ENCODE measurements around the gene DHRSX. TPM values are rescaled to one million over a fixed set of nuclear protein-coding genes. Genes with fewer than 3 reads are reported as not detected.
A peak's percentile ranks its signal among the peaks of the same experiment; 100 is the strongest.
"Not testable (repeated sequence)": the region's sequence is repeated elsewhere in the genome, so short reads cannot be mapped to it uniquely, and the experiment has no call there.

DHRSX gene
- total and polyA plus RNA-seq, 12 donors: 6.4 to 68.6 (median 27.7) TPM

GRCh38 chrX:2474280-2474962 is 26.4 kb downstream of the DHRSX start:
- DNase-seq: peak in 1 of 7 donors; percentile 38
- TF ChIP-seq POLR2A (IDR thresholded peaks at IDR 0.05): no peak
- no peak for TF ChIP-seq CTCF (IDR thresholded peaks at IDR 0.05)
- Histone ChIP-seq H3K4me3 (no peak overlapping the region), H3K9me3 (replicated peaks in 1 of 3) (no peaks in the 10 kb centered on the region), H3K27me3 (no peaks in the 10 kb centered on the region), H3K4me1 (replicated peaks in 1 of 2) (no peaks in the 10 kb centered on the region), H3K27ac (no peak overlapping the region), H3K36me3 (replicated peaks in 1 of 2) (no peaks in the 10 kb centered on the region)
- intact Hi-C loops (cut with DNase I): no loop called here
- 79 to 94% (median 85%) methylated on average over 18 to 20 of the region's 20 CpGs for WGBS, 4 donors

- H3K4me1 ChIP-seq (replicated peaks in 1 of 2); H3K27ac ChIP-seq; H3K9me3 ChIP-seq (replicated peaks in 1 of 3); H3K36me3 ChIP-seq (replicated peaks in 1 of 2); intact Hi-C loops (cut with DNase I); H3K27me3 ChIP-seq; H3K4me3 ChIP-seq: not testable (repeated sequence)
- 74 to 91% (median 85%) methylated on average over 12 to 15 of the region's 15 CpGs for WGBS, 4 donors
- peak in 1 of 7 donors; percentile 36 for DNase-seq
Measured at GRCh38 chrX:2473064-2473463, 27.7 kb downstream of the DHRSX start.

GRCh38 chrX:2471641-2472040 is 29.1 kb downstream of the DHRSX start:
- Histone ChIP-seq H3K36me3 (replicated peaks in 1 of 2) (no peaks in the 10 kb centered on the region), H3K27me3 (no peaks in the 10 kb centered on the region), H3K4me3 (no peak overlapping the region), H3K9me3 (replicated peaks in 1 of 3) (no peaks in the 10 kb centered on the region), H3K4me1 (replicated peaks in 1 of 2) (no peaks in the 10 kb centered on the region), H3K27ac (no peak overlapping the region)
- TF ChIP-seq POLR2A (IDR thresholded peaks at IDR 0.05): no peak
- TF ChIP-seq CTCF (IDR thresholded peaks at IDR 0.05): no peak
- 89 to 99% (median 95%) methylated on average over 7 of the region's 7 CpGs for WGBS, 4 donors
- DNase-seq: no peak
- intact Hi-C loops (cut with DNase I): no loop called here

DNA sequence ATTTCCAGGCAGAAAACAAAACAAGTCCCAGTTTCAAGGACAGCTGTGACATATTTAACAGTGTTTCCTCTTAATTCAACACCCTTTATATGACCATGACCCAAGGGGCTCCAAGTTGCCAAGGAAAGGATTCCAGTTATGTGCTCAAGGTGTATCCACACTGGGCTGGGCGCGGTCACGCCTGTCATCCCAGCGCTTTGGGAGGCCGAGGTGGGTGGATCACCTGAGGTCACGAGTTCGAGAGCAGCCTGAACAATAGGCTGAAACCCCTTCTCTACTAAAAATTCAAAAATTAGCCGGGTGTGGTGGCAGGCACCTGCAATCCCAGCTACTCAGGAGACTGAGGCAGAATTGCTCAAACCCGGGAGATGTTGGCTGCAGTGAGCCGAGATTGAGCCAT is 29.6 kb downstream of the DHRSX start:
- DNase-seq; H3K4me3 ChIP-seq; H3K4me1 ChIP-seq (replicated peaks in 1 of 2); H3K27ac ChIP-seq; intact Hi-C loops (cut with DNase I); H3K27me3 ChIP-seq; H3K36me3 ChIP-seq (replicated peaks in 1 of 2); H3K9me3 ChIP-seq (replicated peaks in 1 of 3): not testable (repeated sequence)
- 93 to 97% (median 96%) methylated on average over 8 to 10 of the region's 10 CpGs for WGBS, 4 donors

DNA sequence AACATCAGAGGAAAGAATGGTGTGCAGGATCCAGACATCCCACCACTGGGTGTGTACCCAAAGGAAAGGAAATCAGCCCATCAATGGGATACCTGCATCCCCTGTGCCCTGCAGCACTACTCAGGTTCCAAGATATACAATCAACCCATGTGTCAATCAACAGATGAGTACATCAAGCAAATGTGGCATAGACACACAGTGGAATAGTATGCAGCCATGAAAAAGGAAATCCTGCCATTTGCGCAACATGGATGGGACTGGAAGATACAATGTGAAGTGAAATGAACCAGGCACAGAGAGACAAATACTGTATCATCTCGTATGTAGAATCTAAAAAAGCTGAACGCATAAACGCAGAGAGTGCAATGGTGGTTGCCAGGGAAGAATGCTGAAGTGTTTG is 30.9 kb downstream of the DHRSX start:
- DNase-seq, H3K4me3 ChIP-seq: not testable (repeated sequence)
- 86 to 97% (median 94%) methylated on average over 4 of the region's 4 CpGs for WGBS, 4 donors

DNA sequence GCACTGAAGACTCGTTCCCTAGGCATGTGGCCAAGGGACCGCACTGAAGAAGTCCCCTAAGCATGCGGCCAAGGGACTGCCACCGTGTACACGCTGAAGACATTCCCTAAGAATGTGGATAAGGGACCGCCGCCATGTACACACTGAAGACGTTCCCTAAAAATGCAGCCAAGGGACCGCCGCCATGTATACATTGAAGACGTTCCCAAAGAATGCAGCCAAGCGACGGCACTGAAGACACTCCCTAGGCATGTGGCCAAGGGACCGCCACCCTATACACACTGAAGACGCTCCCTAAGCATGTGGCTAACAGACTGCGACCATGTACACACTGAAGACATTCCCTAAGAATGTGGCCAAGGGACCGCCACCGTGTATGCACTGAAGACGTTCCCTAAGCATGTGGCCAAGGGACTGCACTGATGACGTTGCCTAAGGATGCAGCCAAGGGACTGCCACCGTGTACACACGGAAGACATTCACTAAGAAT is 31.5 kb downstream of the DHRSX start:
- no peak for DNase-seq
- H3K4me3 ChIP-seq: no peak overlapping the region
- TF ChIP-seq POLR2A (IDR thresholded peaks at IDR 0.05) (no peak), CTCF (IDR thresholded peaks at IDR 0.05) (no peak)
- no peaks in the 10 kb centered on the region for H3K27me3 ChIP-seq
- H3K27ac ChIP-seq: no peak overlapping the region
- H3K9me3 ChIP-seq (replicated peaks in 1 of 3): no peaks in the 10 kb centered on the region
- intact Hi-C loops (cut with DNase I): no loop called here
- WGBS, 4 donors: 86 to 96% (median 94%) methylated on average over 15 to 22 of the region's 22 CpGs
- H3K4me1 ChIP-seq (replicated peaks in 1 of 2): no peaks in the 10 kb centered on the region
- no peaks in the 10 kb centered on the region for H3K36me3 ChIP-seq (replicated peaks in 1 of 2)

More for the DNA sequence above, 30.9 kb downstream of the DHRSX start:
- H3K36me3 ChIP-seq (replicated peaks in 1 of 2); H3K27ac ChIP-seq; intact Hi-C loops (cut with DNase I); H3K4me1 ChIP-seq (replicated peaks in 1 of 2); H3K27me3 ChIP-seq; H3K9me3 ChIP-seq (replicated peaks in 1 of 3): not testable (repeated sequence)

All from adrenal gland (tissue), 12 donors.